Measurements from ENCODE around the gene UNC80.

The UNC80 gene

DNA sequence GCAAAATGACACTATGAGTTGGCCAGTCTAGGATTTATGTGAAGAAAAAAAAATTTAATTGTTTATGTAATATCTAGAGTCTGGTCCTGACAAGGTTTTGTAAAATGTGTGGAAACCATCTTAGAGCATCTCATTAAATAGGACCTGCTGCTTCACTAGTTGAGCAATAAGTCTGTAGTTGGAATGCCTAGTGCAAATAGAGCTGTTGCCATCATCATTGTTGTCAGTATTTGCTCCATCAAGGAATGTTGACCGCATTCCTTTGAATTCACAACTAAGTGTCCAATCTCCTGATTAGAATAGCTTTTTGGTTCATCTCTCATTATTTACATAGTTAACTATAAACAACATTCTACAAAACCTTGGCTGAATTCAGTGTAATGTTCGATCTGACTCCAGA, 198.6 kb downstream of the UNC80 start:
- DNase-seq (ENCODE audit: low read depth, low spot score) = no peak

DNA sequence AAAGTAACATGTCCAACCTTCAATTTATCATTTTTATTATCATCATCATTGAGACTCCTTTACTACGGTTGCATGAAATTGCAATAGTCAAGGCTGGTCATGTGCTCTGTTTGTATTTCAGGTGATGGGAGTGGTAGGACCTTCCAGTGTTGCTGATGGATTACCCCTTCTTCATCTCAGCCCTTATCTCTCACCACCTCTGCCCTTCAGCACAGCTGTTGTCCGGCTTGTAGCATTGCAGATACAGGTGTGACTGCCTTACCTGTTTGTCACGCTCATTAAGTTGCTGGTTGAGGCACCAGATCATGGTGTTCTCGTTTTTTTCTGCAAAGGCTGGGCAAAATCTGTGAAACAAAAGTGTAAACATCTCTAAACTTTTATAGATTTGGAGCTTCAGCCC, 199.1 kb downstream of the UNC80 start:
- DNase-seq (ENCODE audit: low read depth, low spot score) = no peak

DNA sequence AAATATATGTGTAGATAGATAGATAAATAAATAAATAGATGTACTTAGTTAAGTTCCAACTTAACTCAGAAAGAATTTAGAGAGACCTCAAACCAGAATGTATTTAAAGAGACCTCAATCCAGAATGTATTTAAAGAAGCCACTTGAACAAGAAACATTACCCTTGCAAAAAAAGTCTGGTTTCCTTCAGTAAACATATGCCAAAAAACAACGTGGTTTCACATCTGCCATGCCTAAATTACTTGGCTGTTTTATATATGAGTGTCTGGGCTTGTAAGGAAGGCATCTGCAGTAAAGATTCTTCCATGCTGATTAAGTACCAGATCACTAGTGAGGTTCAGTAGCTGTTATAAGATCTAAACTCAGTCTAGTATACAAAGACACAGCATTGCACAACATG, 201.7 kb downstream of the UNC80 start:
- DNase-seq (ENCODE audit: low read depth, low spot score) = no peak

DNA sequence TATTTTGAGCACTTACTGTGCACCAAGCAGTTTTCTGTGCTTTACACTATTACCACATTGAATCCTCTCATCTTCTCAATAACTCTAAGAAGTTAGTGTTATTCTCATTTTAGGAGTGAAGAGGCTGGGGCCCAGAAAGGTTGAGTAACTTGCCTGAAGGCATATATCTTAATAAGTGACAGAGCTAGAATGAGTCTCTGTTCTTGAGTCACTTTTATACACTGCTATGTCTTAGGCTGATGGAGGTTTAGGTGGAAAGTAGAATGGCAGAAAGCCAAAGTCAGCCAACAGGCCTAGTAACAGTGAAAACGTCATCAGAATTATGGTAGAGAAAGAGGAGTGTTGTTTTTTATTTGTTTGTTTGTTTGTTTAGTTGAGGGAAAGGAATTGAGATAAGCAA, 202.9 kb downstream of the UNC80 start:
- peak; percentile 47 for DNase-seq (ENCODE audit: low read depth, low spot score)

DNA sequence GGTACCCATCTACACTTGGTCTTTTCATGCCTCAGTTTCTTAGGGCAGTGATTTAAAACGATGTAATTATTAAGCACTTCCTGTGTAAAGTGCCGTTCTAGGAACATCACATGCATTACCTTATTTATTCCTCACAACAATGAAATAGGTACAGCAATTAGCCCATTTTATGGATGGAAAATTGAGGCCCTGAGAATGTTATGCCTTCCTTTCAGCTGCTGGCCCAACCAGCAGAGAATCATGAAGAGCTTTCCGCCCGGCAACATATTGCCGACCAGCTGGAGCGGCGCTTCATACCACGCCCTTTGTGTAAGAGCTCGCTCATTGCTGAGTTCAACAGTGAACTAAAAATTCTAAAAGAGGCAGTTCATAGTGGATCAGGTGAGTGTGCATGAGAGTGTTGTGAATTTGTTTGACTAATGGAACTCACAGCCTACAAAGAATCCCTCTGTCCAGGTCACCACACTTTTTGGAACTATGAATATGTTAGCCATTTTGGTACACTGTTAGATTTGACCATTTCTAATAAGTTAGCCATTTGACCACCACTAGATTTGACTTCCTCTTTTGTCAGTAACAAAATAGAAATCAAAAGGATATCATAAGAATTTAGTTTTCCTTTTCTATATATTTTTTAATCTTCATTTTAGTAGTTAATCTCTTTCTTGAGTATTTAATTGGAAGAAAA, 205.2 kb downstream of the UNC80 start:
- DNase-seq (ENCODE audit: low read depth, low spot score) = no peak

DNA sequence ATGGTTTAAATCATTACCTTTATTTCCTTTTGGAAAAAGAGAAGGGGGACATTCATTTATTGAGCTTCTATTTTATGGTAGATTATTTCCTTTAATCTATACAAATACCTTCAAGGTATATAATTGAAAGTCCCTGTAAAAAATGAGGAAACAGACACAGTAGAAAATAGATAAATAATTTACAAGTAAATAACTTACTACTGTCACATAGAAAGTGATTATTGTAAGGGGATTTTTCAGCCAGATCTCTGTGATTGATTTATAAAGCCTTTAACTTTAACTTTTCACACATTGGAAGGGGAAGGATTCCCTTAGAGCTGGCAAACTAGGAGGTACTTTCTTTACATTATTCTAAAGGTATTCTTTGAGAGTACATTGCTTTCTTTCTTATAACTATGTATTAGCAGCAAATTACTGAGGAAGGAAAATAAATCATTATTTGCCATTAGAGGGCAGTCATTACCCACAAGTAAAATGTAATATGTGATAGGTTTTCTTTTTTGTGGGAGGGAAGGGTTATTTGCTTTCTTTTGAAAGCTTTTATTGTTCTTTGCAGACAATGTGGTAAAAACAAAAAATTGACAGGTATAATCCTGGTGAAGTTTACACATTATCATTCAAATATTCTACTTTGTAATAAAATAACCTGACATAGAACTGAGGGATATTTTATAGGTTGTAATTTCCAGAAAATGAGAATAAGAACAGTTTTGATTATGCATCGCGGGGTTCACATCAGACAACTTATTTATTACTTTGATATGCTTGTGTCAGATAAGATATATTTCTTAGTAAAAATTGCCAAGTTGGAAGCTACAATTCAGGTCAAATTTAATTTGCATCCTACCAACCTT, 206.0 kb downstream of the UNC80 start:
- peak; percentile 48 for DNase-seq (ENCODE audit: low read depth, low spot score)

DNA sequence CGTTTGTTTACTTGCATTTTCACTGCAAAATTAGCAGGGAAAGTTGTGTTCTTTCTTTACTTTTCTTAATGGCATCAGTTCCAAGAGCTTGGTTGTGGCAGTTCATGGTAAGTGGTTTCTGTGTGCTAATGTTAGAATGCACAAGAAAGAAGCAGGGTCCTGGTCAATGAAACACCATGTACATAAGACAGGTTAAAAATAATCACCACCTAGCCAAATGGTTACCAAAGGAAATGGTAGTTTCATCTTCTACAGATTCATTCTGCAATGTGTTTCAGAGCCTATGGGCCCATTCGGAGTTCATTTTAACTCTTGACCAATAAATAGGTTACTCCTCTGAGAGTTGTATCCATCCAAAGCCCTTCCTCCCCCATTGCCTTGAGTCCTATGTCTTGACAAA, 212.7 kb downstream of the UNC80 start:
- DNase-seq (ENCODE audit: low read depth, low spot score) = no peak

DNA sequence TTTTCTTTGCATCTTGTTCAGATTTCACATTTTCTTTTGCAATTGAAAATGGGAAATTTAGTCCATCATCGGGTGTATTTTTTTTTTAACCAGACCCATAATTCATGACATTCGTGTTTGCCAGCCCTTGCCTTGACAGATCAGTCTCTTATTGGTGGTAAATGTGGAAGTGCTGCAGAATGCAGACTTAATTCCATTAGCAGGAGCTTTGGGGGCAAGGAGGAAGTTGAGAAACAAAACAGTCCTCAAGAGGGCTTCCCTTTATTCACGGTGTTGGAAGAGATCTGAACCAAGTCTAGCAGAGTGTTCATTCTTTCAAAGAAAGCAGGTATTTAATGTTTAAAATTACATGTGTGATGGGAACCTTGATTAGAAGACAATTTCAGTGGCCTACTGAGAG, 214.2 kb downstream of the UNC80 start:
- DNase-seq (ENCODE audit: low read depth, low spot score) = no peak

DNA sequence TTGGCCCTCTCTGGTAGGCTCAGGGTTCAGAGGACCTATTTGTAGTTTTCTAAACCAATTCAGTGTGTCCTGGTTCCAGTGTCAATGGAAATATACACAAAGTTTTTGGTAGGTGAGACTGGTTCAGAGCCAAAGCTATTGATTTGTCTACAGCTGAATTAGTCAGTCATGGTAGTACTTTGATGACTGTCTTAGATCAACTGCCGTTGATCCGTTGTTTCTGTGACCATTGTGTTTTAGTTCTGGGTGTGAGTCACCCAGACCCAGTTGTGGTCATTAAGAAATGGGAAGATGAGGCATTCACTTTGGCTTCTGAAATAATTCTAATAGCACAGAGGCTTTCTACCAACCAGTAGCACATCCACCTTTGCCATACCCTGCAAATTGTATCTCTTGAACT, 214.8 kb downstream of the UNC80 start:
- peak; percentile 15 for DNase-seq (ENCODE audit: low read depth, low spot score)

DNA sequence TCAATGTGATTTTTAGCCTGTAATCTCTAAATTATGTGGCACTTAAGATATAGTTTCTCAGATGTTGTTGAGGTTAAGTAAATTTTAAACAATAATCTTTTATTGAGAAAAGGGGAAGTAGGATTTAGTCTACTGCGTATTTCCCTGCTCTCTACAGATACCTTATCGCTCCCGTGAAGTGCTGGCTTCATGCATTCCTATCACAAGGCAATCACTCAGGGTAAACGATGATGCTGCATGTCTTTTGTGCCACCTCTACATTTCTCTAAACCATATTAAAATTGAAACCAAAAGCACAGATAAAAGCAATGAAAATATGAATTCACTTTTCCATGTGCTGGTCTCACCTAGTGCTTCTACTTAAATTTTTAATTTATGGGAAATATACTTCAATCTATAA, 216.4 kb downstream of the UNC80 start:
- no peak for DNase-seq (ENCODE audit: low read depth, low spot score)

DNA sequence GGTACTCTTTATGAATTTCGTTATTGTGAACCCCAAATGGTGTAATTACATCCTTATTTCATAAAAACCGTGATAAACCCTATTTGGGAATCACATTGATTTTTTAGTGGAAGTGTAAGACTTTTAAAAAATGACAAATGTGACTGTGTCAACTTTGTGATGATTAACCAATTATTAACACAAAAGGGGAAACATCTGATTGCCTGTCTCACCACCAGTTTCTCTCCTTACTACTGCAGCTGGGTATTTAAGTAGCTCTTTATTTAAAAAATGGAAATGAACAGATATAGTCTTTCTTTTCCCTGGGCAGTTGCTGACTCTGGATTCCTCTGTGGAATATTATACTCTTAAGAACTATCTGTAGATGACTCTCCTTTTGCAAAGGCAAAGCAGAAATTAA, 219.2 kb downstream of the UNC80 start:
- no peak for DNase-seq (ENCODE audit: low read depth, low spot score)

DNA sequence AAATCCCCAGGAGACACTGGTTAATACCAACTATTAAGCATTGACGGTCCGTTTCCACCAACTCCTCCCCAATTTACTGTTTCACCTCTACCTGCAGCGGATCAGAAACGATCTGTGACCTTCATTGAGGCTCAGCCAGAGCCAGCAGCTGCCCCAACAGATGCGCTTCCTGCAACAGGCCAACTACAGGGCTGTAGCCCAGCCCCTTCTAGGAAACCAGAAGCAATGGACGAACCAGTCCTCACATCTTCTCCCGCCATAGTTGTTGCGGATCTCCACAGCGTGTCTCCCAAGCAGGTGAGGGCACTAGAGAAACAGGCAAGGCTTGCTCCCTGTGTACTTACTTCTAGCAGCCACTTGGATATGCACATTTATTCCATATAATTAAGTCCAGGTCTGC, 222.3 kb downstream of the UNC80 start:
- no peak for DNase-seq (ENCODE audit: low read depth, low spot score)

DNA sequence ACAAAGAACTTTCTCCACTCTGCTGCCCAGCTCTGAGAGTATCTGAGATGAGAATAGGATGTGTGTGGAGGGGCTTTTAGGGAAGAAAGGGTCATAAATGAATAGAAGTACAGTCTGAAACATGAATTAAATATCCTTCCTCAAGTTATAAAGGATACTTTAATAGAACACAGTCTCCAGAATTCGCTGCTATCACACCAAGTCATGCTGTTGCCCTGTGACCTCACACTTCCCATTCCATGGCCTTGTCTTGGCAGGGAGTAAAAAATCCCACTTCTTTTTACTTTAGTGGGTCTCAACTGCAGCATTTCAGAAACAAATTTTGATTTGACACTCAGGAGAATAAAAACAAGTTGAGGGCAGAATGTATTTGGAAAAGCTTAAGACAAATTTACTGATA, 227.0 kb downstream of the UNC80 start:
- no peak for DNase-seq (ENCODE audit: low read depth, low spot score)

DNA sequence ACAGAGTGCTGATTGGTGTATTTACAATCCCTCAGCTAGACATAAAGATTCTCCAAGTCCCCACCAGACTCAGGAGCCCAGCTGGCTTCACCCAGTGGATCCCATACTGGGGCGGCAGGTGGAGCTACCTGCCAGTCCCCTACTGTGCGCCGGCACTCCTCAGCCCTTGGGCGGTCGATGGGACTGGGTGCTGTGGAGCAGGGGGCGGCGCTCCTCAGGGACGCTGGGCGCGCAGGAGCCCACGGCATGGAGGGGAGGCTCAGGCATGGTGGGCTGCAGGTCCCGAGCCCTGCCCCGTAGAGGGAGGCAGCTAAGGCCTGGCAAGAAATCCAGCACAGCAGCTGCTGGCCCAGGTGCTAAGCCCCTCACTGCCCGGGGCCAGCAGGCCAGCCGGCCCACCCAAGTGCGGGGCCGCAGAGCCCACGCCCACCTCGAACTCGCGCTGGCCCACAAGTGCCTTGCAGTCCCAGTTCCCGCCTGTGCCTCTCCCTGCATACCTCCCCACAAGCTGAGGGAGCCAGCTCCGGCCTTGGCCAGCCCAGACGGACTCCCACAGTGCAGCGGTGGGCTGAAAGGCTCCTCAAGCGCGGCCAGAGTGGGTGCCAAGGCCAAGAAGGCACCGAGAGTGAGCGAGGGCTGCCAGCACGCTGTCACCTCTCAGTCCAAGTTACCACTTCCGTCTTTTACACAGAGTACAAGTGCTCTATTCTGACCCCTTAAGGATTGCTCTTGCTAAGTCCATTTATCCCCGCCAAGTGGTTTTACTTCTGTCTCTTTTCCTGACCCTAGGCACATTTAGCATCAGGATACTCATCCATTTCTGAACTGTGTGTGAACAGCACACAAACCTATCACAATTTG, 229.1 kb downstream of the UNC80 start:
- no peak for DNase-seq (ENCODE audit: low read depth, low spot score)

DNA sequence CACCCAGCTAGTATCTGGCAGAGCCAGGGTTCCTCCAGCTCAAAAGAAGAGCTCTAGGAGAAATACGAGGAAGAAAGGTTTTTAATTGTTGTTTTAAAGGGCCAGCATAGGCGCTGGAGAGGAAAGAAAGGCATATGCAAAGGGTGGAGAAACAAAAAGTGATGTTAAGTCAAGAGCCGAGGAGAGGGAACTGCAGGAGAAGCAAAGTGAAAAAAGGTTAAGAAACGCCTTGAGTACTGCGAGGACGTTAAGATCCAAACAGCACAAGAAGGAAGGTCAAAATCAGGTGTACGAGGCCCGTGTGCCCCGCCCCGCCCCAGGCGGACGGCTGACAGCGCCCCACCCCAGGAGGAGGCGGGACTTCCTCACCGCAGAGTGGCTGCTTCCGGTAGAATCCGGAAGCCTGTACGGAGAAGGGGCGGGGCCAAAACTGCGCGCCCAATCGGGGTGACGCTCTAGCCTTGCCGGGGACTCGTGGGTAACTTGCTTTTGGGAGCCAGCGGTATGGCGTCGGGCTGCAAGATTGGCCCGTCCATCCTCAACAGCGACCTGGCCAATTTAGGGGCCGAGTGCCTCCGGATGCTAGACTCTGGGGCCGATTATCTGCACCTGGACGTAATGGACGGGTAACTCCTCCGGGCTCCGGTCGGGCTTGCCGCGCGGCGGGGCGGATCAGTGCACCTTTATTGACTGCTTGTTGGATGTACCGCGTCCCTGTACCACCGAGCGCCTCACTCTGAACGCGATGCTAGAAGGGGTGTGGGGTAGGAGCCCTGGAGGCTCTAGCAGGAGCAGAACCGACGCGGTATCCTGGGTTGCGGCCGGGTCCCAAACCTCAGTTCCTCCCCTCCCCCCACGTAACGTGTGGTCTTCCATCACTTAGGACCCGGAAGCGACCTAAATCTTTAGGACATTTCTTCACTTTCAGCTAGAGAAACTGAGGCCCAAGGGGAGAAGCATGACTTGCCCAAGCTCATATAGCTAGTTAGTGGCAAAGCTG, 230.8 kb downstream of the UNC80 start, which contains the start of gene RPE:
RPE (plus strand) TSS at position 481 of the 1,000 bp plus-strand sequence; CDS start at position 505, 24 bp downstream.
- DNase-seq (ENCODE audit: low read depth, low spot score) = peak; percentile 98

DNA sequence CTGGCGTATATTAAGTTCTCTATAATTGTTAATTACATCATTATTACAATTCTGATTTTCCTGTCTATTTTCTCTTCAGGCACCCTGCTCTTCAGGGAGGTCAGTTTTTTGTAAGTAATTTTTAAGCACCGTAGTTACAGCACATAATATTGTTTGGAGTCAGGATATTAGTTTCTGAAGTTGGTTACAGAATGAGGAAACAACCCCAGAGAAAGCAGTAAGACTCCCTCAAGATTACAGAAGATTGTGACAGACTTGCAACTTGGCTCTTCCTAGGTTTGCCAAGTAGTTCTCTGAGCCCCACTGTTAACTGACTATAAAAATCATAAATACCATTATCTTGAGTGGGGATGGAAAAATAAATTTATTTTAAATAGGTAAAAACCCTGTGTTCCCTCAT, 231.7 kb downstream of the UNC80 start:
- no peak for DNase-seq (ENCODE audit: low read depth, low spot score)

DNA sequence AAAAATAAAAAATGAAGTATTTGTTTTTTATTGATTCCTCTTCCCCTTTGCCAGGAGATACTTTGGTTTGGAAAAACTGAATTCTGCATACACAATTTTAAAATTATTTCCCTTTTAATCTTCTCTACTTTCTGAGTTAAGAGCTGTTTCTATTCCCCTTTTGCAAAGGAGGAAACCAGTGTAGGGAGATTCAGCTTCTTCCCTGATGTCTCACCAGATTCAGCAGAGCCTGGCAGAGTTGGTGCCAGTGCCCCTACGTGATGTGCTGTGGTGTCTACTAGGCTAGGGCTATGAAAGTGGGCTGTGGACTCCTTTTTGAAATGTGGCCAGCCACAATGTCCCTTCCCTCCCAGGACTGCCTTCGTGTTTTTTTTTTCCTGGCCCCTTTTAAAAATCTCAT, 233.2 kb downstream of the UNC80 start:
- no peak for DNase-seq (ENCODE audit: low read depth, low spot score)

DNA sequence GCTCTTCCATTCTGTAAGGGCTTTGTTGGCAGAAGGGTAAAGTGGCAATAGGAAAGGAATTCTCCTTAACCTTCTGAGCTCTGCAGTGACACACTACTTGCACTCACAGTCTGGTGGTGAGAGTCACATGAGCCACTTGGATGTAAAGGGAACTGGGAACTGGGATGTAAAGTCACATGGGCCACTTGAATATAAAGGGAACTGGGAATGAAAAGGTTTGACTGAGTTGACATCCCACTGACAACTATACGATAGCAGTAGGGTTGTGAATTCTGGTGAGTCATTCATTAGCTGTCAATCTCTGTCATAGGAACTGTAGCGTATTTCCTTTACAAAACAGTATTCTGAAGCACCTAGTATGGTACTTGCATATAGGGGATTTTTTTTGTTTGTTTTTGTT, 236.3 kb downstream of the UNC80 start:
- peak; percentile 32 for DNase-seq (ENCODE audit: low read depth, low spot score)

DNA sequence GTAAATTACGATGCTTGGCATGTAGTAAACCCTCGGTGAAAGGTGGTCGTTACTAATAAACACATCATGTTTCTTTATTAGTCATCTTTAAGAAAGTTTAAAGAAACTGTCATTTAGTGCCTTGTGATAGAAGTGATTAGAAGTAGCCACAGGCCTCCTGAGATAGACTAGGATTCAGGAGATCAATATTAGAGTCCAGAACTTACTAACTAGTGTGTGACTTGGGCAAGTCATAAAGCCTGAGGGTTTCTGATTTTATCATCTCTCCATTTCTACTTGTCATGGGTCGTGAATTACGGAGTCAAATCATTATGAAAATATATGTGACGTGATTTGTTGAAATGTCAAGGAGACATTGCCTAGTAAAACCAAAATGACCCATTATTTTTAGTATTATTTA, 237.5 kb downstream of the UNC80 start:
- no peak for DNase-seq (ENCODE audit: low read depth, low spot score)

DNA sequence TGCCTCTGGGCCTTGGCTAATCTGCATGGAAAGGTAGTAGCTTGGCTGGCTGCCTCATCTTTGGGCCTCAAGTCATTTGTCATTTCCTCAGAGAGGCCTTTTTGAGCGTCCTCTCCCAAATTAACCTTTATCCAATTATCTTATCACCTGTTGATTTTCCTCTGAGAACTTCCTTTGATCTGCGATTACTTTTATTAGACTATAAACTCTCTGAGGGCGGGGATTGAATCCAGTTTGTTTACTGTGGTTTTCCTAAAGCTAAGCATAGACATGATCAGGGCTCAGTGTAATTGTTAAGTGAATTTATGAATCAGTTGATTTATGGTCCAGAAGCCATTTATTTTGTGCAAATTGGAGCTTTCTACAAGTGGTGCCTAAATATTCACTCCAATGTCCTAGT, 238.3 kb downstream of the UNC80 start:
- DNase-seq (ENCODE audit: low read depth, low spot score) = no peak

DNA sequence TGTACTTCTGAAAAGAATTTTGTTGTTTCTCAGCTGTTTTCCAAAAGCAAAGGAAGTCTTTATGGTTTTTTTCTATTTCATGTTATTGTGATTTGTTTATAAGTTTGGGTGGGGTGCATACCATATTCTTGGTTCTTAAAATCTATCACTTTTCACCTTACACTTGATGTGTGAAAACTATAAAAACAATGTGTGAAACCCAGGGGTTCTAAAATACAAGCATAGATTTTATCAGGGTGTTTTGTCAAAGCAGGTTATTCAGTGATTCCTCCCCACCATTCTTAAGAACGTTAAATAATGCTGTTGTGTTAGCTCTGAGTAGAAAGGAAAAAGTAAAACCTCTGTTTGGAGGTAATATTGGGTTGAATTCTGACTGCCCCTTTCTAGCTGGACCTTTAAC, 248.5 kb downstream of the UNC80 start:
- no peak for DNase-seq (ENCODE audit: low read depth, low spot score)

All from astrocyte of the hippocampus (primary cell).